CD14-positive monocyte (primary cell): ENCODE measurements around the gene HCRTR1. TPM values are rescaled to one million over a fixed set of nuclear protein-coding genes. Genes with fewer than 3 reads are reported as not detected.

Experiments used
- DNase-seq, 3 donors: peaks; one replicate each; pipeline ENCODE4 v3.0.0-alpha.2; 2011 to 2022
- H2AFZ ChIP-seq: 2 replicates; pipeline ENCODE4 v1.6.0; 2012; ENCODE audit warnings: mild to moderate bottlenecking, low read depth, low read length, inconsistent platforms; ENCODE audit not compliant: insufficient read depth, poor library complexity, severe bottlenecking
- H3K27ac ChIP-seq, 2 donors: 1 replicate in 1 of 2; 2 replicates in 1 of 2; pipeline ENCODE4 v1.5.1; 2012 to 2013; ENCODE audit warnings: low read length in 2 of 2, control low read depth in 1 of 2, inconsistent platforms in 1 of 2, low read depth in 1 of 2, mild to moderate bottlenecking in 1 of 2
- H3K27me3 ChIP-seq, 2 donors: one replicate each; pipeline versions ENCODE4 v1.6.0 to v1.6.1; 2011 to 2013; ENCODE audit warnings: low read length in 2 of 2; ENCODE audit not compliant: control insufficient read depth in 2 of 2, insufficient read depth in 2 of 2
- H3K36me3 ChIP-seq, 2 donors: replicated peaks in 1 of 2; 1 replicate in 1 of 2; 2 replicates in 1 of 2; pipeline versions ENCODE4 v1.5.1 to v1.6.1; 2012 to 2013; ENCODE audit warnings: low read length in 2 of 2, control low read depth in 1 of 2, inconsistent platforms in 1 of 2, mild to moderate bottlenecking in 1 of 2; ENCODE audit not compliant: insufficient read depth in 2 of 2, control insufficient read depth in 1 of 2
- H3K4me1 ChIP-seq, 2 donors: 1 replicate in 1 of 2; 2 replicates in 1 of 2; pipeline versions ENCODE4 v1.5.1 to v1.6.1; 2012 to 2013; ENCODE audit warnings: low read length in 2 of 2, control low read depth in 1 of 2, inconsistent platforms in 1 of 2, mild to moderate bottlenecking in 1 of 2, moderate library complexity in 1 of 2; ENCODE audit not compliant: insufficient read depth in 2 of 2, control insufficient read depth in 1 of 2
- H3K4me2 ChIP-seq: replicated peaks from 2 replicates; pipeline ENCODE3; 2012; ENCODE audit warnings: low read length, moderate library complexity, mild to moderate bottlenecking; ENCODE audit not compliant: poor library complexity, severe bottlenecking; ENCODE audit errors: extremely low read depth
- H3K4me3 ChIP-seq, 3 experiments: fragments of 200-600 bp in 1 of 3; sonication (generic) in 1 of 3; replicated peaks in 1 of 3; 1 replicate in 2 of 3; 2 replicates in 1 of 3; pipeline ENCODE4 v1.5.1; 2011 to 2013; ENCODE audit warnings: low read length in 3 of 3, mild to moderate bottlenecking in 3 of 3, control low read depth in 2 of 3, low read depth in 2 of 3, inconsistent platforms in 1 of 3, moderate library complexity in 1 of 3
- H3K79me2 ChIP-seq: 2 replicates; pipeline ENCODE4 v1.6.0; 2012; ENCODE audit warnings: mild to moderate bottlenecking, control low read depth, inconsistent platforms, low read length, moderate library complexity; ENCODE audit not compliant: insufficient read depth
- H3K9ac ChIP-seq: 2 replicates; pipeline ENCODE4 v1.6.0; 2017; ENCODE audit warnings: low read length, mild to moderate bottlenecking; ENCODE audit not compliant: insufficient read depth, poor library complexity, severe bottlenecking
- H3K9me3 ChIP-seq, 2 donors: replicated peaks in 1 of 2; 1 replicate in 1 of 2; 2 replicates in 1 of 2; pipeline versions ENCODE4 v1.5.1 to v1.6.1; 2012 to 2013; ENCODE audit warnings: low read length in 2 of 2, control low read depth in 1 of 2; ENCODE audit not compliant: control insufficient read depth in 1 of 2, insufficient read depth in 1 of 2
- H4K20me1 ChIP-seq: 2 replicates; pipeline ENCODE4 v1.6.0; 2012; ENCODE audit warnings: mild to moderate bottlenecking, low read length, control low read depth, moderate library complexity; ENCODE audit not compliant: insufficient read depth
- H3K27ac Mint-ChIP-seq, 7 donors: one replicate each; pipeline ENCODE4 v1.8.0; 2020; ENCODE audit warnings: mild to moderate bottlenecking in 7 of 7, mixed read lengths in 7 of 7, moderate library complexity in 6 of 7, inconsistent platforms in 2 of 7
- H3K27me3 Mint-ChIP-seq, 3 donors: one replicate each; pipeline ENCODE4 v1.8.0; 2021 to 2022; ENCODE audit warnings: low read depth in 3 of 3, mild to moderate bottlenecking in 3 of 3, mixed read lengths in 3 of 3, moderate library complexity in 3 of 3, inconsistent platforms in 1 of 3
- H3K36me3 Mint-ChIP-seq, 2 donors: one replicate each; pipeline ENCODE4 v1.8.0; 2020; ENCODE audit warnings: mixed read lengths in 2 of 2, inconsistent platforms in 1 of 2, mild to moderate bottlenecking in 1 of 2
- H3K4me1 Mint-ChIP-seq: one replicate; pipeline ENCODE4 v1.8.0; 2020; ENCODE audit warnings: mild to moderate bottlenecking, mixed read lengths
- H3K4me3 Mint-ChIP-seq, 2 donors: one replicate each; pipeline ENCODE4 v1.8.0; 2020; ENCODE audit warnings: mild to moderate bottlenecking in 2 of 2, mixed read lengths in 2 of 2, moderate library complexity in 1 of 2
- H3K9me3 Mint-ChIP-seq, 7 donors: one replicate each; pipeline ENCODE4 v1.8.0; 2020 to 2022; ENCODE audit warnings: mixed read lengths in 7 of 7, mild to moderate bottlenecking in 6 of 7, moderate library complexity in 6 of 7, inconsistent platforms in 2 of 7
- WGBS: methylation state at CpG from one replicate; pipeline ENCODE4 v1.1.5; 2013; ENCODE audit warnings: missing lambda C conversion rate; ENCODE audit not compliant: insufficient coverage; 5-methylcytosine and 5-hydroxymethylcytosine counted together
- intact Hi-C, 2 donors: fragments of 100-400 bp; cut with micrococcal nuclease; formaldehyde crosslinking; loops; one replicate each; pipeline versions ENCODE4 v1.15.0 to v1.15.1; 2023
- polyA plus RNA-seq, 3 donors: library from polyadenylated mRNA; depleted of rRNA in 1 of 3; unstranded in 2 of 3; stranded (reverse) in 1 of 3; fragments of 300-500 nt in 2 of 3; fragments of >200 nt in 1 of 3; fragmentation: Illumina TruSeq in 2 of 3; gene quantifications; 1 replicate in 2 of 3; 2 replicates in 1 of 3; pipeline ENCODE4 v1.2.3, GENCODE V29; 2012 to 2021
- TF ChIP-seq, protein P1 (sequence below): fragments of 200-600 bp; IDR thresholded peaks from one replicate; pipeline ENCODE4 v1.8.0; 2022; ENCODE audit warnings: antibody characterized with exemption, mild to moderate bottlenecking

Gene HCRTR1
- polyA plus RNA-seq, 3 donors = not detected

DNA sequence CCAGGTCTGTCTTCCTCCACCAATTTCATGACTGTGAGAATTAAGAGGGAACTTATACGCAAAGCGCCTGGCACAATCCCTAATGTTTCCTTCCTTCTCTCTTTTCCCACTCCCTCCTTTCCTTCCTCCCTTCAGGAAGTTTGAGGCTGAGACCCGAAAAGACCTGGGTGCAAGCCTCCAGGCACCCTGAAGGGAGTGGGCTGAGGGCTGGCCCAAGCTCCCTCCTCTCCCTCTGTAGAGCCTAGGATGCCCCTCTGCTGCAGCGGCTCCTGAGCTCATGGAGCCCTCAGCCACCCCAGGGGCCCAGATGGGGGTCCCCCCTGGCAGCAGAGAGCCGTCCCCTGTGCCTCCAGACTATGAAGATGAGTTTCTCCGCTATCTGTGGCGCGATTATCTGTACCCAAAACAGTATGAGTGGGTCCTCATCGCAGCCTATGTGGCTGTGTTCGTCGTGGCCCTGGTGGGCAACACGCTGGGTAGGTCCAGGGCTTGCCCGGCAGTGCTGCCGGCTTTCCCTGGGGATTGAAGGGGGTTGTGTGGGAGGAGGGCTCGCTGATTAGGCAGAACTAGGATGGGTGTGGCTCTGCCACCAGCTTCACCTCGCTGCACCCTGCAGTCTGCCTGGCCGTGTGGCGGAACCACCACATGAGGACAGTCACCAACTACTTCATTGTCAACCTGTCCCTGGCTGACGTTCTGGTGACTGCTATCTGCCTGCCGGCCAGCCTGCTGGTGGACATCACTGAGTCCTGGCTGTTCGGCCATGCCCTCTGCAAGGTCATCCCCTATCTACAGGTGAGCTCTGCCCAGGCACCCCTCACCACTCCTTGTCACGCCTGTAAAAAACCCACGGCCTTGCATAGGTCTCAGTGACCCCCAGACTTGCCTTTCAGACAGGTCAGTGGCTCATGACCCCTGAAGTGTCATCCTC is 1.7 kb downstream of the HCRTR1 start:
- no peaks in the 10 kb centered on the region for H3K79me2 ChIP-seq
- DNase-seq = no peak
- no peaks in the 10 kb centered on the region for H3K9me3 ChIP-seq
- peaks cover 22 to 37% (median 31%) of the 10 kb centered on the region in 3 donors for H3K27me3 Mint-ChIP-seq
- H3K4me2 ChIP-seq = no peak overlapping the region
- no peak overlapping the region for H3K4me3 Mint-ChIP-seq
- no peak overlapping the region for H3K27ac ChIP-seq
- H3K4me3 ChIP-seq = no peak overlapping the region
- 80% methylated on average over 18 of the region's 23 CpGs for WGBS
- TF ChIP-seq, protein P1, sequence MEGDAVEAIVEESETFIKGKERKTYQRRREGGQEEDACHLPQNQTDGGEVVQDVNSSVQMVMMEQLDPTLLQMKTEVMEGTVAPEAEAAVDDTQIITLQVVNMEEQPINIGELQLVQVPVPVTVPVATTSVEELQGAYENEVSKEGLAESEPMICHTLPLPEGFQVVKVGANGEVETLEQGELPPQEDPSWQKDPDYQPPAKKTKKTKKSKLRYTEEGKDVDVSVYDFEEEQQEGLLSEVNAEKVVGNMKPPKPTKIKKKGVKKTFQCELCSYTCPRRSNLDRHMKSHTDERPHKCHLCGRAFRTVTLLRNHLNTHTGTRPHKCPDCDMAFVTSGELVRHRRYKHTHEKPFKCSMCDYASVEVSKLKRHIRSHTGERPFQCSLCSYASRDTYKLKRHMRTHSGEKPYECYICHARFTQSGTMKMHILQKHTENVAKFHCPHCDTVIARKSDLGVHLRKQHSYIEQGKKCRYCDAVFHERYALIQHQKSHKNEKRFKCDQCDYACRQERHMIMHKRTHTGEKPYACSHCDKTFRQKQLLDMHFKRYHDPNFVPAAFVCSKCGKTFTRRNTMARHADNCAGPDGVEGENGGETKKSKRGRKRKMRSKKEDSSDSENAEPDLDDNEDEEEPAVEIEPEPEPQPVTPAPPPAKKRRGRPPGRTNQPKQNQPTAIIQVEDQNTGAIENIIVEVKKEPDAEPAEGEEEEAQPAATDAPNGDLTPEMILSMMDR = no peak
- H3K36me3 ChIP-seq = no peaks in the 10 kb centered on the region
- H2AFZ ChIP-seq = no peak overlapping the region
- H4K20me1 ChIP-seq = no peaks in the 10 kb centered on the region
- intact Hi-C loops = loop anchor here (1.0 to 5.0 kb wide), 2 partner anchors 55 to 57 kb away; no protein-coding TSS in a partner anchor
- peak overlapping the region; percentile 15 for H3K9ac ChIP-seq
- peak overlapping the region in 4 of 7 donors; percentile 3 to 60 (median 56) for H3K27ac Mint-ChIP-seq
- H3K27me3 ChIP-seq = peaks cover 7 to 32% of the 10 kb centered on the region in 2 donors
- peaks cover 13 to 17% of the 10 kb centered on the region in 2 donors for H3K4me1 ChIP-seq
- H3K36me3 Mint-ChIP-seq = peaks cover 5% of the 10 kb centered on the region in 2 donors
- H3K4me1 Mint-ChIP-seq = peaks cover 8% of the 10 kb centered on the region
- peaks cover 0 to 6% (median 3%) of the 10 kb centered on the region in 7 donors for H3K9me3 Mint-ChIP-seq

DNA sequence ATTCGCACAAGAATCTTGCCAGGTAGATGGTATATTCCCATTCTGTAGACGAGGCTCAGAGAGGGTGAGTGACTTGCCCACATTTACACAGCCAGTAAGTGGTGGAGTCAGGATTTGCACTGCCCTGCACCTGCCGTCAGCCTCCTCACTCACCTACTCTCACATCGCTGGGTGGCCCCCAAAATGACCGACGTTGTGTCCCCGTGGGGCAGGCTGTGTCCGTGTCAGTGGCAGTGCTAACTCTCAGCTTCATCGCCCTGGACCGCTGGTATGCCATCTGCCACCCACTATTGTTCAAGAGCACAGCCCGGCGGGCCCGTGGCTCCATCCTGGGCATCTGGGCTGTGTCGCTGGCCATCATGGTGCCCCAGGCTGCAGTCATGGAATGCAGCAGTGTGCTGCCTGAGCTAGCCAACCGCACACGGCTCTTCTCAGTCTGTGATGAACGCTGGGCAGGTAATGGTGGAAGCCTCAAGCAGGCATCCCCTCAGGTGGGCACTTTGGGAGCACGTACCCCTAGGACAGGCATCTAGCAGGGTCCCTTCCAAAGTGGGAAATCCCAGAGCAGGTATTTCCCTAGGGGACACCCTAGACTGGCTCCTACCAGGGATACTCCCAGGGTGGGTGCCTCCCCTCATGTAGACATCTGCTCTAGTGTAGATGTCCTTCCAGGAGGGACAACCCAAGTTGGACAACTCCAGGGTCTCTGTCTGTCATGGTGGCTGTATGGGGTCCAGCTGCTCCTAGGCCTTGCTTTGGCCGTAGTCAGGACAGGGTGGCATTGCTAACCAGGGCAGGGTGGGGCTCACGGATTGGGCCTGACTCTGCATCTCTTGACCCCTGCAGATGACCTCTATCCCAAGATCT is 3.4 kb downstream of the HCRTR1 start:
- TF ChIP-seq, protein P1 = no peak
- intact Hi-C loops = no loop called here
- Histone ChIP-seq H3K9ac (no peak overlapping the region), H3K27me3 (peaks cover 7 to 31% of the 10 kb centered on the region in 2 donors), H3K79me2 (no peaks in the 10 kb centered on the region), H3K9me3 (no peaks in the 10 kb centered on the region), H3K27ac (no peak overlapping the region), H2AFZ (no peak overlapping the region), H3K36me3 (no peaks in the 10 kb centered on the region), H3K4me3 (no peak overlapping the region), H3K4me1 (peaks cover 14 to 23% of the 10 kb centered on the region in 2 donors), H4K20me1 (no peaks in the 10 kb centered on the region), H3K4me2 (no peak overlapping the region)
- Mint-ChIP-seq H3K4me3 (no peak overlapping the region), H3K9me3 (peaks cover 0 to 6% (median 3%) of the 10 kb centered on the region in 7 donors), H3K4me1 (peaks cover 16% of the 10 kb centered on the region), H3K36me3 (peaks cover 9 to 12% of the 10 kb centered on the region in 2 donors), H3K27ac (no peak overlapping the region), H3K27me3 (peaks cover 21 to 34% (median 24%) of the 10 kb centered on the region in 3 donors)
- WGBS = 97% methylated on average over 18 of the region's 20 CpGs
- DNase-seq = no peak
